HG02981 (cell line): Measurements from ENCODE around the gene MARCHF6.
"Not testable (repeated sequence)": the region's sequence is repeated elsewhere in the genome, so short reads cannot be mapped to it uniquely, and the experiment has no call there.

Source experiments
- ATAC-seq: cut with Tn5 transposase; IDR thresholded peaks from one replicate; pipeline ENCODE4 v1.9.1; 2021; ENCODE audit warnings: mild to moderate bottlenecking, moderate library complexity; ENCODE audit not compliant: unreplicated experiment

The MARCHF6 gene

GRCh38 chr5:10374046-10375022 lies 20.8 kb downstream of the MARCHF6 start:
- peak; percentile 48 for ATAC-seq

- ATAC-seq = not testable (repeated sequence)
Measured at GRCh38 chr5:10375146-10375545, 21.7 kb downstream of the MARCHF6 start.

GRCh38 chr5:10376544-10376943 lies 23.0 kb downstream of the MARCHF6 start:
- no peak for ATAC-seq

GRCh38 chr5:10377081-10377480 lies 23.6 kb downstream of the MARCHF6 start:
- ATAC-seq = no peak

GRCh38 chr5:10381803-10382202 lies 28.3 kb downstream of the MARCHF6 start:
- no peak for ATAC-seq

- no peak for ATAC-seq
Measured at GRCh38 chr5:10384483-10384882, 31.0 kb downstream of the MARCHF6 start.

GRCh38 chr5:10387690-10388089 lies 34.2 kb downstream of the MARCHF6 start:
- ATAC-seq = no peak

- no peak for ATAC-seq
Measured at GRCh38 chr5:10391130-10391529, 37.6 kb downstream of the MARCHF6 start.

- not testable (repeated sequence) for ATAC-seq
Measured at GRCh38 chr5:10392567-10393328, 39.3 kb downstream of the MARCHF6 start.

GRCh38 chr5:10393491-10393890 lies 40.0 kb downstream of the MARCHF6 start:
- no peak for ATAC-seq

GRCh38 chr5:10396552-10396951 lies 43.1 kb downstream of the MARCHF6 start:
- no peak for ATAC-seq

GRCh38 chr5:10399839-10400238 lies 46.3 kb downstream of the MARCHF6 start:
- ATAC-seq = no peak

- no peak for ATAC-seq
Measured at GRCh38 chr5:10400411-10400810, 46.9 kb downstream of the MARCHF6 start.

- no peak for ATAC-seq
Measured at GRCh38 chr5:10400831-10401230, 47.3 kb downstream of the MARCHF6 start.

- peak; percentile 95 for ATAC-seq
Measured at GRCh38 chr5:10401498-10401897, 48.0 kb downstream of the MARCHF6 start.
